Fibroblast of peridontal ligament (primary cell): ENCODE measurements around the gene SETBP1.

Experiments
- DNase-seq: peaks from one replicate; pipeline ENCODE4 v3.0.0-alpha.2; 2010; ENCODE audit errors: extremely low read depth

Gene SETBP1

DNA sequence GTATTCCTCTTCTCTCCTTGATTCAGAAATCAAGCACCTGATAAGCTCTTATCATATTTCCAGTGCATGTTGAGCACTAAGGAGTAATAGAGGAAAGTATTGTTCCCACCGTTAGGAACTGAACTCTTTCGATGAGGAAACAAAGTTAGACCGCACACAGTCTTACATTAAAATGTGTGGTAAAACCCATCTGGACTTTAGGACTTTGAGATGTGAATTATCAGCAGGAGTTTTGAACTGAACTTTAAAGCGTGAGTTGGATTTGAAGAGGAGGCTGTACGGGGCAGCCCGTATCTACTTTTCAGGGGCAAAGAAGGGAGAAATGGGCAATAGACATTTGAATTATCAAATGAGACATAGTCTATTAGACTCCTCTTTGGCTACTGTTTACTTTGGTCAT lies 134.4 kb downstream of the SETBP1 start:
- no peak for DNase-seq

DNA sequence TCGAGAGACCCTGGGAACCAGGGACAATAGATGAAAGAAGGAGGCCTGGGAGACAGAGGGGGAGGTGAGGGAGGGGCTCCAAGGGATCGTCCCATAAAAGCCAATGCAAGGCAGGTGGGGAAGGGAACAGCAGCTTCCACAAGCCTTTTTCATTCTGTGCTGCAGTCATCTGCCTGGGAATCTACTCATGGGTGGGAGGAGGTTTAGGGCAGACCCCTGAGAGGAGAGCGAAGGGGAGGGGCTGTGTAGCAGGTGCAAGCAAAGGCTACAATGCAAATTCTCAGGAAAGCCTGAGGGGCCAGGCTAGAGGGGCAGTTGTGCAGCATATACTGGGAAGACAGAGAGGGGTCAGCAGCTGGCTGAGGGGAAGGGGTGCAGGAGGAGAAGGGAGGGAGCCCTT lies 135.4 kb downstream of the SETBP1 start:
- no peak for DNase-seq

- no peak for DNase-seq
Observed at GRCh38 chr18:44816477-44816876, 135.8 kb downstream of the SETBP1 start.

- no peak for DNase-seq
Observed at GRCh38 chr18:44817831-44818473, 137.3 kb downstream of the SETBP1 start.

DNA sequence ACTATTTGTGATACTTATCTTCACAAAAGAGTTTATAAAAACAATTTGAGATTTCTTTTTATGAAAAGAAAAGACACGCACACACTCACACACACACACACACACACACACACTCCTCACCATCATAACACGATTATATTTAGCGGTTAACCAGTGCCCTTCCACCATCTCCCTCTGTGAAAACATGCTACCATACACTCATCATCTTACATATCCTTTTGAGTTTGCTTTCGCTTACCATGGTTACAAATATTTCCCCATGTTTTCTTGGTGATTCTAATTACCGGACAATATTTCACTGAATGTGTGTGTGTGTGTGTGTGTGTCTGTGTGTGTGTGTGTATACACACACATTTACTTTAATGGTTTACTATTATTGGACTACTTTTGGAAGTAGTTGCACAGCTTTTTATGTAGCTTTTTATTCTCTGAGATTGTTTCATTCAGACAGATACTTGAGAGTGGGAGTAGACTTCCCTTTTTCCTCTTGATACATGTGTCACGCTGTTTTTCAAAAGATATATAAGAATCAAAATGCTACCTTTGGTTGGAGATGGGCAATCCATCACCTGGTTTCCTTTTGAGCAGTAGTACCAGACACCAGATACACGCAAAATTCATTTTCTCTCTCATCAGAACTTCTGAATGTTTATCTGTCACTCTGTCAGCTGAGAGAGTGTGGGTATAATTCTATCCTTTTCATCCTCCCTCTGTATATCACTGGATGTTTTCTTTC lies 138.1 kb downstream of the SETBP1 start:
- no peak for DNase-seq

DNA sequence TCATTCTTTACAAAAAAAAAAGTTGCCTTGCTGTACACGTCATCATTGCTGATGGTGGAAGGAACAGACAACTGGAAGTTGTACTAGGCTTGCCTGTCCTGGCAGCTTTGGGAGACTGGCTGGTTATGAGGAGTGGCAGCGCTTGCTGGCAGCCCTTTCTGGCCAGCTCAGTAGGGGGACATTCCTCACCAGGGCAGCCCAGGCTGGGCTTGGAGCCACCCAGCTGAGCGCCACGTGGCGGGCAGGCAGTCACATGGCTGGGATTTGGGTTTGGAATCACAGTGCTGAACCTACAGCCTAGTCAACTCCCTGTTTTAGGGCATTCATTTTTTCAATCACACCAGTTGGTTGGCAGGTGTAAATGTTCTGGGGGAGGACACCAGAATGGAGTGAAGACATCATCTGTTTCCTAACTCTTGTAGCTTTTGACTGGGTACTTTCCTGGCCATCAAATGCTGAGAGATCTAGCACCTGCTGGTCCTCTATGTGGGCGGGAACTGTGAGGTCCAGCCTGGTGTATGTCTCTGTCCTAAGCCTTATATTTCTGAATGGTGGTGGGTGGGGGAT lies 139.3 kb downstream of the SETBP1 start:
- no peak for DNase-seq

GRCh38 chr18:44821924-44822323 lies 141.2 kb downstream of the SETBP1 start:
- DNase-seq = no peak

- DNase-seq = no peak
Observed at GRCh38 chr18:44823286-44823685, 142.6 kb downstream of the SETBP1 start.

DNA sequence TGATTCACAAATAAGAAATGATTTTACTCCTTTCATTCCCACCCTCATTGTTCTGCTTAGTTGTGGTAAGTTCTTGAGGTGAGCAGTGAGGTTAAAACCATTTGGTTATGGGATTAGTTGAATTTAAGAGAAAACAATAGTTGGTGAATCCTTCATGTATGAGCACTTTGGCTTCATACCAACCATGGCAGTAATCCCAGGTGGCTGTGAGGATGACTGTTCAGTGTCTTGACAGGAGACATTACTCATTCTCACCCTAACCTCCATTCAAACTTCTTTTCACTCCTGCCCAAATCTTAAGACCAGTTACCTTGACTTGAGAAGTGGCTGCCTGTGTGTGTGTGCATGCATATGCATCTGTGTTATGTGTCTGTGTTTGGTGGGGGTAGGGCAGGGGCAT lies 143.1 kb downstream of the SETBP1 start:
- peak; percentile 31 for DNase-seq

- DNase-seq = no peak
Observed at GRCh38 chr18:44824884-44825283, 144.2 kb downstream of the SETBP1 start.

- peak; percentile 96 for DNase-seq
Observed at GRCh38 chr18:44826418-44827259, 146.0 kb downstream of the SETBP1 start.

DNA sequence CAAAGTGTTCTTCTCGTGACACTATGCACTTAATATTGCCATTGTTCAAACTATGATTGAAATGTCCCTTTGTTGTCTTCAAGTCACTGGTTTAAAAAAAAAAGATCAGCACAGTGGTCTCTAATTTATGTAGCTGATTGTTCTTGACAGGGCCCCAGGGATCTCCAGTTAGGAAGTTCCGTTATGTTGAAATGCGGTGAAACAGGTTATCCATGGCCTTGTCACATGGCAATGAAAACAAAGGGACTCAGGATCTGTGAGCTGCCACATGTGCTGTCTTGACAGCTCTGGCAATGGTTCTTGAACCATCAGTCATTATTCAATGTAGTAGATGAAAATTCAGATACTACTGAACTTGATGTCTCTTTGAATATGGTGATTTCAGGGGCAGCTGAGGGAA lies 147.4 kb downstream of the SETBP1 start:
- no peak for DNase-seq

GRCh38 chr18:44830581-44830980 lies 149.9 kb downstream of the SETBP1 start:
- peak; percentile 61 for DNase-seq

DNA sequence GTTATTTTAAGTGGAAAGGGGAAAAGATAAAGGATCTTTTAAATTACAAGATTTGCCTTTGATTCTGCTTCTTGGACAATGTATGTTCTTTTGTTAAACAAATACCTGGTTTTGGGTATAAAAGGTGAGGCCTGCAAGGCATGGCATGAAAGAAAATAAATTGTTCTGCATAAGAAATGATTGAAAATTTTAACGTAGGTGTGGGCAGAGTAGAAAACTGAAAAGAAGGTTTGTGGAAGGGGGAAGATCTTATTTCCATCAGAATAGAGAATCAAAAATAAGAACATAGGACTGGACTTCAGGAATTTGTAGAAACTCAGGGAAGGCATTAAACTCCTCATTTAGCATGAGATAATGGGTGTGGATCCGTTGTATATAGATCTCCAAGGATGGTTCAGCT lies 153.1 kb downstream of the SETBP1 start:
- DNase-seq = no peak

- no peak for DNase-seq
Observed at GRCh38 chr18:44834867-44835469, 154.3 kb downstream of the SETBP1 start.

DNA sequence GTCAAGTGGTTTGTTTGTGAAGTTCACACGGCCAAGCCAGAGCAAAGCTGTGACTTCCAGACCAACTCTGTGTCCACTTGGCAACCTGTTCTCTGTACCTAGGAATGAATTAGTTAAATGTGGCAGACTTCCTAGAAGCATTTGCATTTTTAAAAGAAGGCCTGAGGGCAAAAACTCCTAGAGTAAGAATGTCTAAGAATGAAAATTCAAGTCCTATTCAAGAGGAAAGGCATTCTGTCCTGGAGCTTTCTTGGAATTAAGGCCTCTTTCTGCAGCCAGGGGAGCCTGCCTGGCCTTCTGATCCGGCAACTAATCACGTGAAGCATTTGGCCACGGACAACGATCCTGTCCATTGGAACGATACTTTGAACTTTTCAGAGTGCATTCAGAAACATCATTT lies 155.0 kb downstream of the SETBP1 start:
- no peak for DNase-seq

DNA sequence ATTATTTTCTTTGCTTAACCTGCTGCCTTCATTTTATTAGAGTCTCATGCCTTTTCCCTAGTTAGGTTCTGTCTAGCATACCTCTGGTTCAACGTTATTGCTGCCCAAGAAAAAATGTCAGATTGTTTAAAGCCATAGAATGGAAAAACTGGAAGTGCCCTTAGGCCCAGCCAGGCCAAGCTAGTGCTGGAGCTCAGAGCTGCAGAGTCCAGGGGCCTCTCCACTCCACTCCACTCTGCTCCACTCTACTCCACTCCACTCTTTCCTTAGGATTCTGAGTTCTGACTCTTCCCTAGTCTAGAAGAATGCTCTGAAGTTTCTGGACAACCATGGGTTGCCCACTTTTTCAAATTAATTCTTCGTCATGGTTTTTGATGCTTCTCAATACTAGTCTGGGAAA lies 155.6 kb downstream of the SETBP1 start:
- no peak for DNase-seq

DNA sequence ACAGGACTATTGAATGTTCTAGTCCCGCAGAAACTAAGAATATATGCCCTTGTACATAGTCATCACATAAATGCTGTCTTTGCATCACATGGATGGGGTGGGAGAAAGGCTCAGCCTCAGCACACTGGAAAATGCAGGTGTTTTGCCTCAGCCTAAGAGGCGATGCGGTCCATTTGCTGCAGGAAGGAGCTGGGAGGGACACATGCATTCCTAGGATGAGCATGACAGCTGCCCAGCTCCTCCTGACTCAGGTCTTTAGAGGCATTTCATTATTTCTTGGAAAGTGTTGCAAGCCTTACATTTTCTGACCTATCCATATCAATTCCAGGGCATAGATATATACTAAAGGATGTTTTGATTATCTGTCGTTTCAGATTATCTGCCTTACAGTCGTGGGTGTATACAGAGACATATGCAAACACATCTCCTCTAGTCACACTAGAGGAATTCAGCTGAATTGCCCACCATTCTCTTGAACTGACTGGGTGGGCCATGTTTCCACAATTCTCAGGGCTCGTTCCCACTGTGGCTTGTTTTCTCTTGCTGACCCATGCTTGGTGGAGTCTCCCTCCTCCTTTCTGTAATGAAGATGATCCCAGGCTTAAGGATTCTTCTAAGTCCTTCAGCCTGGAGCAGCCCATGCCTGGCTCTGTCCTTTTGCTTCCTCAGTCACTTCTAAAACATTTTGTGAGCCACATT lies 156.9 kb downstream of the SETBP1 start:
- DNase-seq = no peak

- DNase-seq = peak; percentile 58
Observed at GRCh38 chr18:44838971-44839666, 158.4 kb downstream of the SETBP1 start.

DNA sequence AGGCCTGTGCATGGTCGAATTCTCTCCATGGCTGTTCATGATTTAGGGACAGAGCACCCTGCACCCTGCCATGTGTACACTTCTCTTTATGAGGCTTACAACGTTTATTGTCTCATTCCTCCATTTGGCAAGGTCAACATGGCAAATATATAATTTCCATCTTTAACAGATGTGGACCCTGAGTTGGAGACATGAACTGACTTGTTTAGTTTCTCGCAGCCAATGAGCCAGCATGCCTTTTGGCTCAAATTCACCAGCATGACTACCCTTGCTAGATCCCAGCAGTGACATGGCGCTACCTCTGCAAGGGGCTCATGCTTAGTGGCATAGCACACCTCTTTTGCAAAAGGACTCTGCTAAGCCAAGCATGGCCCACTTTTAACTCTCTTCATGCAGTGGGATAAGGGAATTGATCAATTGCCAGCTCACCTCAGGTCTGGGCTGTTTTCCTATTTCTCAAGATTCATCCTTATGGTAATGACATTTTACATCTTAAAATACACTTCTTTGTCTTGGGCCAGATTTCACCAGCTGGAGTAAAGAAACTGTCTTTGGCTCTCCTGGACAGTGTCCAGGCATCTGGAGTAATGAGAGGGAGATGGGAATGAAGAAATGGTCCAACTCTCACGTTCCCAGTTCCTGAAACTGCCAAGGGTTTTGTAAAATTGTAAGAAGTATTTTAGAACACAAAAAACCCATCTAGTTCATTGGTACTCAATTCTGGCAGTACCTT lies 159.5 kb downstream of the SETBP1 start:
- DNase-seq = peak; percentile 81
